GM13977 (cell line): Measurements from ENCODE around the gene GATA1.

Source experiments
- DNase-seq: peaks from one replicate; pipeline ENCODE4 v3.0.0; 2012; ENCODE audit warnings: low spot score
- in situ Hi-C: fragments of 300-500 bp; cut with MboI; formaldehyde crosslinking; loops from one replicate; pipeline ENCODE4 v1.12.0; 2022; ENCODE audit warnings: low sequenced_read_pairs, low pct_unique_long_range_greater_than_20kb, mixed read lengths, inconsistent platforms; ENCODE audit not compliant: unreplicated experiment
- TF ChIP-seq, protein P1 (sequence below): IDR thresholded peaks from 2 replicates; pipeline ENCODE4 v1.5.1; 2012; ENCODE audit warnings: mild to moderate bottlenecking, control low read depth; ENCODE audit not compliant: insufficient read depth; ENCODE audit errors: extremely low read depth, missing control alignments

GATA1 gene

DNA sequence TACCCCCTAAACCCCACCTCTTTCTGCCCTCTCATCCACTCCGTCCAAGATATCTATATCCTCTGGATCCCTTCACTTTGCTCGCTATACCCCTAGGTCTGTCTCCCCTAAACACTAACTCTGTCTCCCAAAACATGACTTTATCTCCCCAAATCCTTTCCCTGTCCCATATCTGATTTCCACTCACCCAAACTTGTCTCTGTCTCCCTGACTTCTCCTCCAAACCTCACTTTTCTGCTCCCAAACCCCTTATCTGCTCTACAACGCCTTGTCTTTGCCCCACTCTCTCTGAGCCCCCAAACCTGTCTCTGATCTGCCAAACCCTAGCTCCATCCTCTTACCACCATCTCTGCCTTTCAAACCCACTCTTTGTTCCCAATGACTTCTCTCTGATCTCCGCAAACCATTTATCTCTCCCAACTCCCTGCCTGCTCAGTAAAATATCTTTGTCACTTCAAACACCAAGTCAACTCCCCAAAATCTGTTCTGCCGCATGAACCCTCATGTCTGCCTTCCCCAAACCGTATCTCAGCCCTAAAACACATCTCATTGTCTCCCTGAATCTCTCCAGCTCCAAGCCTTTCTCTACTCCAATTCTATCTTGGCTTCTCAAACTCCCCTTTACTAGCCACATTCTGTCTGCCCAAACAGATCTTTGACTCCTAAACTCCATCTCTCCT is 575 bp downstream of the GATA1 start:
- TF ChIP-seq, protein P1, sequence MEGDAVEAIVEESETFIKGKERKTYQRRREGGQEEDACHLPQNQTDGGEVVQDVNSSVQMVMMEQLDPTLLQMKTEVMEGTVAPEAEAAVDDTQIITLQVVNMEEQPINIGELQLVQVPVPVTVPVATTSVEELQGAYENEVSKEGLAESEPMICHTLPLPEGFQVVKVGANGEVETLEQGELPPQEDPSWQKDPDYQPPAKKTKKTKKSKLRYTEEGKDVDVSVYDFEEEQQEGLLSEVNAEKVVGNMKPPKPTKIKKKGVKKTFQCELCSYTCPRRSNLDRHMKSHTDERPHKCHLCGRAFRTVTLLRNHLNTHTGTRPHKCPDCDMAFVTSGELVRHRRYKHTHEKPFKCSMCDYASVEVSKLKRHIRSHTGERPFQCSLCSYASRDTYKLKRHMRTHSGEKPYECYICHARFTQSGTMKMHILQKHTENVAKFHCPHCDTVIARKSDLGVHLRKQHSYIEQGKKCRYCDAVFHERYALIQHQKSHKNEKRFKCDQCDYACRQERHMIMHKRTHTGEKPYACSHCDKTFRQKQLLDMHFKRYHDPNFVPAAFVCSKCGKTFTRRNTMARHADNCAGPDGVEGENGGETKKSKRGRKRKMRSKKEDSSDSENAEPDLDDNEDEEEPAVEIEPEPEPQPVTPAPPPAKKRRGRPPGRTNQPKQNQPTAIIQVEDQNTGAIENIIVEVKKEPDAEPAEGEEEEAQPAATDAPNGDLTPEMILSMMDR, result no peak
- in situ Hi-C loops, result no loop called here
- DNase-seq, result no peak

DNA sequence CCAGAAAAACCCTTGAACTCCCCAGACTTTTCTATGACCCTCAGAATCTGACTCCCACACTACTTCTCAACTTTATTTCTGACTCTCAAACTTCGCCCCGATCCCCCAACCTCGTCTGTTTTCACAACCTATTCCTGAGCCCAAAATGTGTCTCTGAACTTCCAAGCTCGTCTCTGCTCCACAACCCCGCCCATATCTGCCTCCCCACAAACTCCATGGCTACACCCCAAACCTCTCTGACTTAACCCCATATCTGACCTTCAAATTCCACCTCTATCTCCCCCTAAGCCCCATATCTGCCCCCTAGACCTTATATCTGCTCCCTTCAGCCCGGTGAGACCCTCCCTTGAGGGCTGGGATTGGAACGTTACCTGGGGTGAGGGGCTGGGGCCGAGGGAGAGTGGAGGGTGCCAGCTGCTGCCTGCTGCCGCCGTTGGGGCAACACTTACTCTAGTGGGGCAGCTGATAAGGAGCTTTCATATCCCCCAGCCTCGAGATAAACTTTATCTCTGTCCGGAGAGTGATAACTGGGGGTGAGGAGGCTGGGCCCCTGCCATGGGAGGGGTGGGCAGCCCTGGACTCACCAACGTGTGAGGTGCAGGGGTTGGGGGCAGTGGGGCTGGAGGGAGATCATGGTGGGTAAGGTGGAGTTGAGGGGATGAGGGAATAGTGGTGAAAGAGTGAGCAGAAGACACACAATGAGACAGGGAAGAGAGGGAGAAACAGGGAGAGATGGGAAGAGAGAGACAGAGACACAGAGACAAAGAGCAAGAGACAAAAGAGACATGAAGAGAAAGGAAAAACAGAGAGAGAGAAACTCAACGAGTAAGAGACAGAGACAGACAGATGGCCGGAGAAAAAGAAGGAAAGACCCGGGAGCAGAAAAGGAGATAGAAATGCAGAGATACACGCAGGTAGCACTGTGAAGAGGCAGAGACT is 1.4 kb downstream of the GATA1 start:
- in situ Hi-C loops, result no loop called here
- DNase-seq, result no peak
- TF ChIP-seq, protein P1, result no peak

- no peak for DNase-seq
- in situ Hi-C loops, result no loop called here
- TF ChIP-seq, protein P1, result no peak
Measured at GRCh38 chrX:48789366-48790220, 3.2 kb downstream of the GATA1 start.

DNA sequence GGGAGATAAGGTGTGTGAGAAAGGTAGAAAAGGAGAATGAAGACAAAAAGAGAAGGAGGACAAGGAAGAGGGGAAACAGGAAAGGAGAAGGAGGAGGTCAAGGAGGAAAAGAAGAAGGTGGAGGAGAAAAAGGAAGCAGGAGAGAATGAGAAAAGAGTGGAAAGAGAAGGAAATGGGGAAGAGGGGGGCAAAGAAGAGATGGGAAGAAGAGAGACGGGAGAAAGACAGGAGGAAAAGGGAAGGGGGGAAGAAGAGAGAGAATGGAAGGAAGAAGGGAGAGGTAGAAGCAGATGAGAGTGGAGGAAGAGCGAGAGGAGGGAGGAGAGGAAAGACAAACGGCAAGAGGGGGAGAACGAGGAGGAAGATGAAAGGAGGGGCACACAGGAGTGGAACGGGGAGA is 4.1 kb downstream of the GATA1 start:
- in situ Hi-C loops, result no loop called here
- no peak for DNase-seq
- TF ChIP-seq, protein P1, result no peak

DNA sequence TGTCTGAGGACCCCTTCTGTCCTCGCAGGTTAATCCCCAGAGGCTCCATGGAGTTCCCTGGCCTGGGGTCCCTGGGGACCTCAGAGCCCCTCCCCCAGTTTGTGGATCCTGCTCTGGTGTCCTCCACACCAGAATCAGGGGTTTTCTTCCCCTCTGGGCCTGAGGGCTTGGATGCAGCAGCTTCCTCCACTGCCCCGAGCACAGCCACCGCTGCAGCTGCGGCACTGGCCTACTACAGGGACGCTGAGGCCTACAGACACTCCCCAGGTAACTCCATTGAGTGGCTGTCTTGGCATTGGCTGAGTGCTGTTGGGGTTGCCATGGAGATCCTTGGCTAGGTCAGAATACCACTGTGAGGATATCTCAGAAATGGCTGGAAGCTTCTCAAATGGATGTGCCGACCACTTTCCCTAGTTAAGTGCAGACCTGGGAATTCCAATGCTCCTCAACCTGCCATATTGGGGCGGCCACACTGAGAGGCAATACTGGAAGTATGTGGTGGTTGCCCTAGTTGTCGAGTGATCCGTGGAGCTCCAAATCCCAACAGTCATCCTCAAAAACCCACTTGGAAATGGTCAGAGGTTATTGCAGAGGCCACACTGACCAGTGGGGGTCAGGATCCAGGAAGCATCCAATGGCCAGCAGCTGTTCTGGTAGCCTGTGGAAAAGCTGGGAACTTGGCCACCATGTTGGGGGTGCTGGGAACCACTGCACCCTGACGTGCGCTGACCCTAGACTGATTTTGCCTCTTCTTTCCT is 4.9 kb downstream of the GATA1 start:
- no peak for DNase-seq
- TF ChIP-seq, protein P1, result no peak
- in situ Hi-C loops, result no loop called here

GRCh38 chrX:48792219-48792618 is 5.8 kb downstream of the GATA1 start:
- in situ Hi-C loops, result no loop called here
- TF ChIP-seq, protein P1, result no peak
- no peak for DNase-seq
